Spleen (tissue), 13 donors: Measurements from ENCODE around the gene CSN3. TPM values are rescaled to one million over a fixed set of nuclear protein-coding genes. Genes with fewer than 3 reads are reported as not detected.
"Not testable (repeated sequence)": the region's sequence is repeated elsewhere in the genome, so short reads cannot be mapped to it uniquely, and the experiment has no call there.

Experiments used
- DNase-seq: peaks from one replicate; pipeline ENCODE4 v3.0.0-alpha.2; 2020
- H3K27ac ChIP-seq, 8 donors: fragments of 200-600 bp; sonication (generic) in 7 of 8; 1 replicate in 4 of 8; 2 replicates in 4 of 8; pipeline versions ENCODE4 v1.5.0 to v1.8.0; 2016 to 2021; ENCODE audit warnings: inconsistent platforms in 4 of 8, mild to moderate bottlenecking in 4 of 8, moderate library complexity in 1 of 8
- H3K27me3 ChIP-seq, 7 donors: fragments of 200-600 bp; sonication (generic) in 6 of 7; replicated peaks in 1 of 7; 1 replicate in 4 of 7; 2 replicates in 3 of 7; pipeline versions ENCODE4 v1.5.0 to v1.8.0; 2016 to 2021; ENCODE audit warnings: inconsistent platforms in 3 of 7, mild to moderate bottlenecking in 1 of 7
- H3K36me3 ChIP-seq, 6 donors: fragments of 200-600 bp; sonication (generic) in 5 of 6; 1 replicate in 4 of 6; 2 replicates in 2 of 6; pipeline versions ENCODE4 v1.5.0 to v1.8.0; 2016 to 2021; ENCODE audit warnings: inconsistent platforms in 2 of 6
- H3K4me1 ChIP-seq, 6 donors: fragments of 200-600 bp; sonication (generic) in 5 of 6; 1 replicate in 3 of 6; 2 replicates in 3 of 6; pipeline versions ENCODE4 v1.5.0 to v1.8.0; 2016 to 2021; ENCODE audit warnings: inconsistent platforms in 3 of 6
- H3K4me3 ChIP-seq, 8 donors: fragments of 200-600 bp; sonication (generic) in 7 of 8; 1 replicate in 4 of 8; 2 replicates in 4 of 8; pipeline versions ENCODE4 v1.5.0 to v1.8.0; 2016 to 2021; ENCODE audit warnings: inconsistent platforms in 4 of 8, mild to moderate bottlenecking in 4 of 8, moderate library complexity in 2 of 8
- H3K9me3 ChIP-seq, 8 donors: fragments of 200-600 bp; sonication (generic) in 7 of 8; 1 replicate in 4 of 8; 2 replicates in 4 of 8; pipeline versions ENCODE4 v1.5.0 to v1.8.0; 2016 to 2021; ENCODE audit warnings: inconsistent platforms in 4 of 8
- POLR2A ChIP-seq, 3 donors: fragments of 450-650 bp; IDR thresholded peaks; one replicate each; pipeline ENCODE4 v1.5.1; 2017; ENCODE audit warnings: antibody characterized with exemption in 3 of 3, mild to moderate bottlenecking in 1 of 3
- POLR2AphosphoS5 ChIP-seq, 3 donors: sonication (generic); formaldehyde crosslinking; IDR thresholded peaks; one replicate each; pipeline ENCODE4 v1.5.1; 2017; ENCODE audit warnings: antibody characterized with exemption in 3 of 3
- WGBS, 5 donors: extraction: QIAGEN DNeasy Blood & Tissue Kit in 3 of 5; methylation state at CpG; one replicate each; pipeline versions ENCODE4 v1.1.5 to v1.1.7; 2013 to 2018; 5-methylcytosine and 5-hydroxymethylcytosine counted together
- intact Hi-C: fragments of 100-400 bp; cut with DNase I; formaldehyde crosslinking; loops from one replicate; pipeline ENCODE4 v1.15.0; 2023; ENCODE audit warnings: low total_unique reads
- long read RNA-seq, 2 donors: transcript quantifications; one replicate each; lab custom pipeline, GENCODE V29; 2026
- polyA plus RNA-seq, 3 donors: library from polyadenylated mRNA; stranded (reverse); fragments of 200-250 nt; gene quantifications; one replicate each; pipeline ENCODE4 v1.2.1, GENCODE V29; 2013
- total RNA-seq, 7 donors: library from RNA; depleted of rRNA in 3 of 7; stranded (reverse); fragments of >200 nt in 3 of 7; fragmentation: NEBNext Ultra II Directional in 4 of 7; extraction: Animal tissue kit (Norgen Biotek cat#: 25700) in 4 of 7; gene quantifications; one replicate each; pipeline versions ENCODE4 v1.1.0 to v1.2.1, GENCODE V29; 2016 to 2021
- TF ChIP-seq, protein P1 (sequence below), 11 experiments: fragments of 200-600 bp in 7 of 11; fragments of 450-650 bp in 4 of 11; sonication (generic) in 4 of 11; IDR thresholded peaks in 8 of 11; conservative IDR thresholded peaks in 3 of 11; 1 replicate in 7 of 11; 2 replicates in 4 of 11; pipeline versions ENCODE4 v1.4.0 to v1.8.0; 2016 to 2021; ENCODE audit warnings: antibody characterized with exemption in 11 of 11, inconsistent platforms in 4 of 11, mild to moderate bottlenecking in 1 of 11
- donor health status: healthy with polysubstance abuse.
- donor health status: DM: no; HTN: no; CAD: no; lungs with moderate emphysema.
- donor health status: DM: no; HTN: no; CAD: no.
- donor health status: Bipolar disorder and iron deficiency.
- donor health status: healthy.
- donor health status: DM: no; HTN: no; CAD: no.
- donor health status: DM: yes; HTN: yes; CAD: no.

Gene CSN3
- total RNA-seq (not detected), polyA plus RNA-seq (under 1 TPM in 2 of 3 donors, not detected in 1; 0.30 to 0.52 TPM)
- long read RNA-seq, donor 1: 0 reads
- long read RNA-seq, donor 2: 0 reads

DNA sequence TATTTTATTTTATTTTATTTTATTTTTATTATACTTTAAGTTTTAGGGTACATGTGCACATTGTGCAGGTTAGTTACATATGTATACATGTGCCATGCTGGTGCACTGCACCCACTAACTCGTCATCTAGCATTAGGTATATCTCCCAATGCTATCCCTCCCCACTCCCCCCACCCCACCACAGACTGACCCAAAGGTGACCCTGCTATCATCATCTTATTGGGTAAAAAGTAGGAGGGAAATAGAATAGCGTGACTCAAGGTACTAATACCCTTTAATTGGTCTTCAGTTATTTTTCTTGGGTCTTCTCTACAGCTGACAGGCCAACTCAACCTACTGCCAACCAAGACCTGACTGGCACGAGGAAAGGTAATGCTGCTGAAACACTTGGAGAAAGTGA, at the start of gene CSN3:
TSS of gene CSN3 (plus strand) at position 301 of the 400 bp plus-strand sequence. CDS start 2,223 bp downstream, outside the sequence.
- intact Hi-C loops, H3K9me3 ChIP-seq, DNase-seq, H3K27me3 ChIP-seq, H3K4me1 ChIP-seq, H3K4me3 ChIP-seq, H3K27ac ChIP-seq, H3K36me3 ChIP-seq: not testable (repeated sequence)
- 79 to 91% (median 81%) methylated on average over 2 to 3 of the region's 3 CpGs for WGBS, 5 donors

GRCh38 chr4:70192895-70193294, 49.5 kb upstream of the CSN3 start:
- H3K36me3 ChIP-seq: no peaks in the 10 kb centered on the region
- H3K27me3 ChIP-seq: no peaks in the 10 kb centered on the region
- no peak overlapping the region for H3K27ac ChIP-seq
- intact Hi-C loops: no loop called here
- no peak for DNase-seq
- H3K9me3 ChIP-seq: no peaks in the 10 kb centered on the region
- 88 to 96% (median 95%) methylated on average over 2 of the region's 2 CpGs for WGBS, 5 donors
- no peak overlapping the region for H3K4me3 ChIP-seq
- H3K4me1 ChIP-seq: no peaks in the 10 kb centered on the region
- TF ChIP-seq POLR2AphosphoS5 (IDR thresholded peaks at IDR 0.05) (no peak), POLR2A (IDR thresholded peaks at IDR 0.05) (no peak)
- TF ChIP-seq, protein P1, sequence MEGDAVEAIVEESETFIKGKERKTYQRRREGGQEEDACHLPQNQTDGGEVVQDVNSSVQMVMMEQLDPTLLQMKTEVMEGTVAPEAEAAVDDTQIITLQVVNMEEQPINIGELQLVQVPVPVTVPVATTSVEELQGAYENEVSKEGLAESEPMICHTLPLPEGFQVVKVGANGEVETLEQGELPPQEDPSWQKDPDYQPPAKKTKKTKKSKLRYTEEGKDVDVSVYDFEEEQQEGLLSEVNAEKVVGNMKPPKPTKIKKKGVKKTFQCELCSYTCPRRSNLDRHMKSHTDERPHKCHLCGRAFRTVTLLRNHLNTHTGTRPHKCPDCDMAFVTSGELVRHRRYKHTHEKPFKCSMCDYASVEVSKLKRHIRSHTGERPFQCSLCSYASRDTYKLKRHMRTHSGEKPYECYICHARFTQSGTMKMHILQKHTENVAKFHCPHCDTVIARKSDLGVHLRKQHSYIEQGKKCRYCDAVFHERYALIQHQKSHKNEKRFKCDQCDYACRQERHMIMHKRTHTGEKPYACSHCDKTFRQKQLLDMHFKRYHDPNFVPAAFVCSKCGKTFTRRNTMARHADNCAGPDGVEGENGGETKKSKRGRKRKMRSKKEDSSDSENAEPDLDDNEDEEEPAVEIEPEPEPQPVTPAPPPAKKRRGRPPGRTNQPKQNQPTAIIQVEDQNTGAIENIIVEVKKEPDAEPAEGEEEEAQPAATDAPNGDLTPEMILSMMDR (IDR thresholded peaks at IDR 0.05 in 8 of 11, conservative IDR thresholded peaks at IDR 0.05 in 3 of 11): no peak

GRCh38 chr4:70195425-70195824, 47.0 kb upstream of the CSN3 start, which contains the start of gene ODAM:
Gene ODAM (plus strand): TSS chr4:70195725. CDS start chr4:70196544, 819 bp downstream.
- intact Hi-C loops: no loop called here
- Histone ChIP-seq H3K9me3 (no peaks in the 10 kb centered on the region), H3K27ac (no peak within 1 kb of the TSS), H3K27me3 (no peaks in the 10 kb centered on the region), H3K4me1 (no peaks in the 10 kb centered on the region), H3K36me3 (no peaks in the 10 kb centered on the region), H3K4me3 (no peak within 1 kb of the TSS)
- no peak for DNase-seq
- 73 to 93% (median 83%) methylated on average over 1 of the region's 1 CpG for WGBS, 5 donors
- no peak for TF ChIP-seq POLR2AphosphoS5 (IDR thresholded peaks at IDR 0.05)

- H3K27me3 ChIP-seq: no peaks in the 10 kb centered on the region
- no peak for DNase-seq
- no peak overlapping the region for H3K27ac ChIP-seq
- no peaks in the 10 kb centered on the region for H3K36me3 ChIP-seq
- WGBS, 5 donors: 68 to 76% (median 69%) methylated on average over 2 of the region's 2 CpGs
- H3K4me1 ChIP-seq: no peaks in the 10 kb centered on the region
- H3K9me3 ChIP-seq: no peaks in the 10 kb centered on the region
- intact Hi-C loops: no loop called here
- TF ChIP-seq, protein P1 (IDR thresholded peaks at IDR 0.05 in 8 of 11, conservative IDR thresholded peaks at IDR 0.05 in 3 of 11): no peak
- no peak for TF ChIP-seq POLR2A (IDR thresholded peaks at IDR 0.05)
- no peak for TF ChIP-seq POLR2AphosphoS5 (IDR thresholded peaks at IDR 0.05)
- no peak overlapping the region for H3K4me3 ChIP-seq
Observed at GRCh38 chr4:70196857-70197256, 45.5 kb upstream of the CSN3 start.

GRCh38 chr4:70197842-70198241, 44.6 kb upstream of the CSN3 start:
- Histone ChIP-seq H3K36me3 (no peaks in the 10 kb centered on the region), H3K4me1 (no peaks in the 10 kb centered on the region), H3K27ac (no peak overlapping the region), H3K4me3 (no peak overlapping the region), H3K9me3 (no peaks in the 10 kb centered on the region), H3K27me3 (no peaks in the 10 kb centered on the region)
- intact Hi-C loops: no loop called here
- DNase-seq: no peak
- TF ChIP-seq, protein P1 (IDR thresholded peaks at IDR 0.05 in 8 of 11, conservative IDR thresholded peaks at IDR 0.05 in 3 of 11): no peak
- TF ChIP-seq POLR2AphosphoS5 (IDR thresholded peaks at IDR 0.05): no peak
- TF ChIP-seq POLR2A (IDR thresholded peaks at IDR 0.05): no peak
- WGBS, 5 donors: 62 to 77% (median 73%) methylated on average over 2 of the region's 2 CpGs
